HCT116 (cell line): ENCODE measurements around the gene LRPPRC. TPM values are rescaled to one million over a fixed set of nuclear protein-coding genes. Genes with fewer than 3 reads are reported as not detected.

Source experiments
- ATAC-seq: fragments of 200-7000 bp; cut with Tn5 transposase; 2 replicates; pipeline ENCODE4 v1.9.1; 2020; ENCODE audit warnings: mild to moderate bottlenecking, moderate library complexity
- BruUV-seq: library from RNA; stranded (reverse); fragments of 400-500 nt; replicated peaks from 2 replicates; lab custom pipeline; 2021; lab: Mats Ljungman, UMichigan
- CTCF ChIA-PET: fragments of 300-600 bp; sonication (Branson Sonifier 250); formaldehyde crosslinking; loops from one replicate; lab custom pipeline; 2021; ENCODE audit warnings: antibody characterized with exemption; lab: Charles Lee
- POLR2A ChIA-PET: fragments of 300-600, 350-600 bp; sonication (Branson Sonifier 250); formaldehyde crosslinking; loops from one replicate; lab custom pipeline; 2021; ENCODE audit warnings: antibody characterized with exemption; lab: Charles Lee
- RAD21 ChIA-PET, 2 experiments: fragments of 300-600 bp; sonication (Branson Sonifier 250); formaldehyde crosslinking; loops; one replicate each; lab custom pipeline; 2023; ENCODE audit warnings: low total read pairs in 2 of 2; ENCODE audit not compliant: uncharacterized antibody in 2 of 2, unreplicated experiment in 2 of 2, low non-redundant PET in 1 of 2; lab: Charles Lee
- DNase-seq: peaks from one replicate; pipeline ENCODE4 v3.0.0-alpha.2; 2010; ENCODE audit warnings: low read depth, low spot score
- H2AFZ ChIP-seq: fragments of 200-600 bp; shearing (Covaris generic), sonication (generic); 2 replicates; pipeline ENCODE4 v1.6.1; 2017; ENCODE audit warnings: low read depth, mixed run types, mixed read lengths, antibody characterized with exemption, low read length; ENCODE audit not compliant: poor library complexity, severe bottlenecking
- H3K27ac ChIP-seq: 2 replicates; pipeline ENCODE4 v1.5.1; 2012; ENCODE audit warnings: low read depth, low read length
- H3K27me3 ChIP-seq: fragments of 200-600 bp; sonication (generic); 2 replicates; pipeline ENCODE4 v1.6.1; 2016; ENCODE audit warnings: mixed run types, low read length, mixed read lengths; ENCODE audit not compliant: insufficient read depth
- H3K36me3 ChIP-seq, 2 experiments: fragments of 200-500 bp in 1 of 2; fragments of 200-600 bp in 1 of 2; sonication (Bioruptor generic) in 1 of 2; sonication (generic) in 1 of 2; 2 replicates each; pipeline versions ENCODE4 v1.5.1 to v1.6.1; 2014 to 2016; ENCODE audit warnings: low read length in 2 of 2, inconsistent platforms in 1 of 2, mixed read lengths in 1 of 2, mixed run types in 1 of 2; ENCODE audit not compliant: insufficient read depth in 2 of 2, control insufficient read depth in 1 of 2
- H3K4me1 ChIP-seq, 2 experiments: fragments of 200-600 bp in 1 of 2; sonication (generic) in 1 of 2; 2 replicates each; pipeline versions ENCODE4 v1.5.1 to v1.6.1; 2012 to 2017; ENCODE audit warnings: low read length in 2 of 2, inconsistent platforms in 1 of 2, mild to moderate bottlenecking in 1 of 2, mixed read lengths in 1 of 2, mixed run types in 1 of 2, moderate library complexity in 1 of 2; ENCODE audit not compliant: insufficient read depth in 2 of 2, control insufficient read depth in 1 of 2
- H3K4me2 ChIP-seq: fragments of 200-600 bp; sonication (generic); 2 replicates; pipeline ENCODE4 v1.6.1; 2017; ENCODE audit warnings: mixed run types, low read length, mixed read lengths
- H3K4me3 ChIP-seq, 2 experiments: fragments of 200-600 bp in 1 of 2; sonication (generic) in 1 of 2; replicated peaks in 1 of 2; 2 replicates each; pipeline ENCODE4 v1.5.1; 2011 to 2016; ENCODE audit warnings: low read length in 2 of 2, control low read depth in 1 of 2, low read depth in 1 of 2, mild to moderate bottlenecking in 1 of 2, mixed read lengths in 1 of 2, mixed run types in 1 of 2
- H3K79me2 ChIP-seq: fragments of 200-600 bp; sonication (generic); 2 replicates; pipeline ENCODE4 v1.6.1; 2017; ENCODE audit warnings: mild to moderate bottlenecking, mixed run types, low read length, moderate library complexity, mixed read lengths; ENCODE audit not compliant: insufficient read depth
- H3K9ac ChIP-seq: fragments of 200-600 bp; sonication (generic); 2 replicates; pipeline ENCODE4 v1.6.1; 2016; ENCODE audit warnings: low read length, mixed read lengths
- H3K9me2 ChIP-seq: fragments of 200-600 bp; sonication (generic), shearing (Covaris generic); 2 replicates; pipeline ENCODE4 v1.6.1; 2017; ENCODE audit warnings: mixed run types, mild to moderate bottlenecking, moderate library complexity; ENCODE audit not compliant: insufficient read depth
- H3K9me3 ChIP-seq, 2 experiments: fragments of 200-500 bp in 1 of 2; fragments of 200-600 bp in 1 of 2; sonication (Bioruptor generic) in 1 of 2; sonication (generic) in 1 of 2; 2 replicates each; pipeline ENCODE4 v1.6.1; 2014 to 2017; ENCODE audit warnings: low read length in 2 of 2, mixed read lengths in 2 of 2, inconsistent platforms in 1 of 2, low read depth in 1 of 2, mild to moderate bottlenecking in 1 of 2, mixed run types in 1 of 2, moderate library complexity in 1 of 2; ENCODE audit not compliant: control insufficient read depth in 1 of 2, insufficient read depth in 1 of 2
- H4K20me1 ChIP-seq: fragments of 200-600 bp; sonication (generic), shearing (Covaris generic); 2 replicates; pipeline ENCODE4 v1.6.1; 2017; ENCODE audit warnings: mixed run types, mild to moderate bottlenecking, moderate library complexity; ENCODE audit not compliant: insufficient read depth
- ELF1 ChIP-seq: IDR thresholded peaks from 2 replicates; pipeline ENCODE4 v1.6.1; 2012; ENCODE audit warnings: low read depth, borderline replicate concordance
- EZH2phosphoT487 ChIP-seq: fragments of 200-600 bp; IDR thresholded peaks from 2 replicates; pipeline ENCODE4 v1.6.1; 2018; ENCODE audit warnings: antibody characterized with exemption, borderline replicate concordance
- FOSL1 ChIP-seq: IDR thresholded peaks from 2 replicates; pipeline ENCODE4 v1.6.1; 2012; ENCODE audit warnings: low read depth
- MAX ChIP-seq: IDR thresholded peaks from 2 replicates; pipeline ENCODE4 v1.6.1; 2012
- RAD21 ChIP-seq: IDR thresholded peaks from 2 replicates; pipeline ENCODE4 v1.6.1; 2012; ENCODE audit warnings: low read depth, mild to moderate bottlenecking
- REST ChIP-seq: IDR thresholded peaks from 2 replicates; pipeline ENCODE4 v1.6.1; 2012; ENCODE audit warnings: low read depth
- SIN3A ChIP-seq: IDR thresholded peaks from 2 replicates; pipeline ENCODE4 v1.6.1; 2012; ENCODE audit warnings: low read depth
- TCF7L2 ChIP-seq: IDR thresholded peaks from 2 replicates; pipeline ENCODE4 v1.7.0; 2011; ENCODE audit warnings: borderline replicate concordance, inconsistent platforms; ENCODE audit not compliant: insufficient read depth, insufficient read length; ENCODE audit errors: extremely low read depth
- YY1 ChIP-seq: IDR thresholded peaks from 2 replicates; pipeline ENCODE4 v1.6.1; 2011; ENCODE audit warnings: low read length, low read depth, moderate library complexity, mild to moderate bottlenecking; ENCODE audit not compliant: insufficient replicate concordance; ENCODE audit errors: extremely low read depth
- ZFX ChIP-seq: fragments of 450-650 bp; IDR thresholded peaks from 2 replicates; pipeline ENCODE4 v1.6.1; 2017
- intact Hi-C: fragments of 100-400 bp; cut with micrococcal nuclease; formaldehyde crosslinking; loops from 2 replicates; pipeline ENCODE4 v1.10.0; 2022
- total RNA-seq: library from RNA; stranded (reverse); gene quantifications from one replicate; pipeline ENCODE4 v1.2.1, GENCODE V29; 2021; ENCODE audit not compliant: unreplicated experiment

The LRPPRC gene
- total RNA-seq, 1 experiment from 2014 or later: 210 TPM

GRCh38 chr2:43998263-43998662 lies 2.5 kb upstream of the LRPPRC start:
- Histone ChIP-seq H3K4me3 (no peak overlapping the region), H3K79me2 (peaks cover 31% of the 10 kb centered on the region), H3K9me3 (no peaks in the 10 kb centered on the region), H2AFZ (no peak overlapping the region)
- BruUV-seq: no TSS peak
- ChIA-PET RAD21 (no interaction called here), POLR2A (no interaction called here)
- TF ChIP-seq YY1 (no peak), ELF1 (no peak), RAD21 (no peak), SIN3A (no peak), FOSL1 (no peak), TCF7L2 (no peak), REST (no peak), ZFX (no peak), EZH2phosphoT487 (no peak), MAX (no peak)
- TF ChIP-seq, all 23 proteins: peak for 0
- H4K20me1 ChIP-seq: peaks cover 19% of the 10 kb centered on the region; the same call in 1 of the 2 replicates
- no peak overlapping the region for H3K27ac ChIP-seq
- H3K9ac ChIP-seq: no peak overlapping the region
- intact Hi-C loops: no loop called here
- ATAC-seq (no peak), DNase-seq (no peak)
- no peak overlapping the region for H3K4me2 ChIP-seq
- H3K27me3 ChIP-seq: no peaks in the 10 kb centered on the region
- H3K4me1 ChIP-seq: peaks cover 13 to 23% of the 10 kb centered on the region in 2 experiments
- peaks cover 7 to 10% of the 10 kb centered on the region in 2 experiments for H3K36me3 ChIP-seq
- no peaks in the 10 kb centered on the region for H3K9me2 ChIP-seq
- CTCF ChIA-PET: no interaction called here
